Activated T-helper 1 cell treated with anti-CD3 and anti-CD28 coated beads, Interleukin-12 subunit alpha, Interleukin-12 subunit beta, Interleukin-2, Interleukin-4 antibody, amounts not matched to agents 30 ng/mL and 10 ng/mL and 1 ng/mL, durations not matched to agents 14 hours and 24 hours and 36 hours (primary cell): ENCODE data around the gene MIA2. TPM values are rescaled to one million over a fixed set of nuclear protein-coding genes. Genes with fewer than 3 reads are reported as not detected.
"Not testable (repeated sequence)": the region's sequence is repeated elsewhere in the genome, so short reads cannot be mapped to it uniquely, and the experiment has no call there.

Experiments
- DNase-seq: peaks from one replicate; pipeline ENCODE4 v3.0.0; 2021; ENCODE audit warnings: low spot score
- H3K27ac Mint-ChIP-seq: one replicate; pipeline ENCODE4 v1.8.0; 2021; ENCODE audit warnings: mild to moderate bottlenecking, mixed read lengths
- H3K27me3 Mint-ChIP-seq: one replicate; pipeline ENCODE4 v1.8.0; 2022; ENCODE audit warnings: mild to moderate bottlenecking, moderate library complexity, mixed read lengths; ENCODE audit not compliant: insufficient read depth
- H3K36me3 Mint-ChIP-seq: one replicate; pipeline ENCODE4 v1.8.0; 2021; ENCODE audit warnings: low read depth, mixed read lengths
- H3K4me1 Mint-ChIP-seq: one replicate; pipeline ENCODE4 v1.8.0; 2021; ENCODE audit warnings: low read depth, mixed read lengths
- H3K4me3 Mint-ChIP-seq: one replicate; pipeline ENCODE4 v1.8.0; 2021; ENCODE audit warnings: mild to moderate bottlenecking, moderate library complexity, mixed read lengths
- H3K9me3 Mint-ChIP-seq: one replicate; pipeline ENCODE4 v1.8.0; 2021; ENCODE audit warnings: mixed read lengths
- intact Hi-C: fragments of 100-400 bp; cut with micrococcal nuclease; formaldehyde crosslinking; loops from one replicate; pipeline ENCODE4 v1.15.1; 2024
- total RNA-seq: library from RNA; stranded (reverse); gene quantifications from 2 replicates; pipeline ENCODE4 v1.2.3, GENCODE V29; 2022

MIA2 gene
- total RNA-seq, 1 donor from 2014 or later = 22.6 TPM

DNA sequence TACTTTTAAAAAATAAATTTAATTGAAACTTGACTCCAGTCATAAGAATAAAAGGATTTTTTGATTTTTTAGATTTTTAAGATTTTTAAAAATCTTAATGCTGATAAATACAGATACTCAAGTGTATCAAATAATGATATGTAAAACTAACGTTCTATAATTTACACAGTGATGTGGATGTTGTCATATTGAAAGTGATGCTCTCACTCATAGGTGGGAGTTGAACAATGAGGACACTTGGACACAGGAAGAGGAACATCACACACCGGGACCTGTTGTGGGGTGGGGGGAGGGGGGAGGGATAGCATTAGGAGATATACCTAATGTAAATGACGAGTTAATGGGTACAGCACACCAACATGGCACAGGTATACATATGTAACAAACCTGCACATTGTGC, 66.7 kb downstream of the MIA2 start:
- H3K36me3 Mint-ChIP-seq = peaks cover 41% of the 10 kb centered on the region
- DNase-seq, H3K9me3 Mint-ChIP-seq, H3K4me3 Mint-ChIP-seq, H3K27me3 Mint-ChIP-seq, H3K27ac Mint-ChIP-seq, intact Hi-C loops, H3K4me1 Mint-ChIP-seq: not testable (repeated sequence)

DNA sequence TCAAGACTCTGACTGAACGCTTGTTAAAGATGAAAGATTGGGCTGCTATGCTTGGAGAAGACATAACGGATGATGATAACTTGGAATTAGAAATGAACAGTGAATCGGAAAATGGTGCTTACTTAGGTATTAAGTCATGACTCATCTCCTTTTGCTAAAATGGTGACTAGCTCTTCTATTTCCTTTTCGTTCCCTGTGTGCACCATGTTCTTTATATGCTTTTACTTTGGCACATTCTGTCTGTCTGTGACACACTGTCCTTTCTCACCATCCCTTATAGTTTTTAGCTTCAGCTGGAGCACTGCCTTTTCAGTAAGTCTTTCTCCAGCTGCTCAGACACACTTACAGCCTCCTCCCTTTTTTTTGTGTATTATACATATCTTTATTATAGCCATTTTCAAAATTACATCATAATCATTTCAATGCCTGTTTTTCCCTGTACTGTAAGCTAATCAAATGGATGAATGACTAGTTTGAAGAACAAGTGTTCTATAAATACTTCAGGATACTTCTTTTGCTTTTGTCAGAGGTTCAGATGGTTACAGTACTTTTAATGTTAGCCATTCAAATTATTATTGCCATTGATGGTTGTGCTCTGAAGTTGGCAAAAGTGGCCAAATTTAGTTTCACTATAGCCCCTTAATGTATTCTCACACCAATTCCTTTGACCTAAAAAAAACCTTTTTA, 68.6 kb downstream of the MIA2 start:
- no peak overlapping the region for H3K4me3 Mint-ChIP-seq
- H3K4me1 Mint-ChIP-seq = peaks cover 4% of the 10 kb centered on the region
- DNase-seq = no peak
- H3K27me3 Mint-ChIP-seq = no peaks in the 10 kb centered on the region
- no peaks in the 10 kb centered on the region for H3K9me3 Mint-ChIP-seq
- intact Hi-C loops = no loop called here
- H3K27ac Mint-ChIP-seq = no peak overlapping the region
- peaks cover 38% of the 10 kb centered on the region for H3K36me3 Mint-ChIP-seq

DNA sequence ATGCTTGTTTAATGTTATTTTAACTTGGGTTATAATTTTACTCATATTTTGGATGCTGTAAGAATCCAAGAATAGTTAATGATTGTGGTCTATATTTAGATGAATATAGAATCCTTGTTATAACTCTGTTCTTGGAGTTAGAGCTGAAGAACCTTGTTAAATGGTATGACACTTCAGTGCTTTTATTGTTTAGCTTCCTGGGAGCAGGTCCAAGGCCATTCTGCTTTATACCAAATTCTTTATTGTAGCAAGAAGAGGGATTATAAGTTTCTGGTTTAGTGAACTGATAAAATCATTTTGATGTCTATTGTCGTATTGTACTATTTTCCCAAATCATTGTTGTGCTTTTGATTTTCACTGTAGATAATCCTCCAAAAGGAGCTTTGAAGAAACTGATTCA, 69.4 kb downstream of the MIA2 start:
- DNase-seq = no peak
- H3K36me3 Mint-ChIP-seq = peaks cover 31% of the 10 kb centered on the region
- no peak overlapping the region for H3K4me3 Mint-ChIP-seq
- H3K4me1 Mint-ChIP-seq = no peaks in the 10 kb centered on the region
- H3K27ac Mint-ChIP-seq = no peak overlapping the region
- H3K9me3 Mint-ChIP-seq = no peaks in the 10 kb centered on the region
- intact Hi-C loops = no loop called here
- no peaks in the 10 kb centered on the region for H3K27me3 Mint-ChIP-seq

DNA sequence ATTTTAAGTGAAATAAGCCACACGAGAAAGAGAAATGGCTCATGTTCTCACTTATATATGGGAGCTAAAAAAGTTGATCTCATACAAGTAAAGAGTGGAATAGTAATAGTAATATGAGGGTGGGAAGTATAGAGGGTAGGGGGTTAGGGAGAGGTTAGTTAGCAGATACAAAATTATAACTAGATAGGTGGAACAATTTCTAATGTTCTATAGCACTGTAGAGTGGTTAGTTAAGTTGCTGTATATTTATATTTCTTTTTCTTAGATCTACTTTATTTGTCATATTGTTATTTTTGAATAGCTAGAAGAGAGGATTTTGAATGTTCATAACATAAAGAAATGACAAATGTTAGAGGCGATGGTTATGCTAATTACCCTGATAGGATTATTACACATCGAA, 74.1 kb downstream of the MIA2 start:
- H3K4me3 Mint-ChIP-seq = no peak overlapping the region
- no peaks in the 10 kb centered on the region for H3K27me3 Mint-ChIP-seq
- H3K9me3 Mint-ChIP-seq = no peaks in the 10 kb centered on the region
- H3K27ac Mint-ChIP-seq = peak overlapping the region; percentile 4
- intact Hi-C loops = no loop called here
- H3K36me3 Mint-ChIP-seq = peaks cover 37% of the 10 kb centered on the region
- DNase-seq = no peak
- no peaks in the 10 kb centered on the region for H3K4me1 Mint-ChIP-seq

DNA sequence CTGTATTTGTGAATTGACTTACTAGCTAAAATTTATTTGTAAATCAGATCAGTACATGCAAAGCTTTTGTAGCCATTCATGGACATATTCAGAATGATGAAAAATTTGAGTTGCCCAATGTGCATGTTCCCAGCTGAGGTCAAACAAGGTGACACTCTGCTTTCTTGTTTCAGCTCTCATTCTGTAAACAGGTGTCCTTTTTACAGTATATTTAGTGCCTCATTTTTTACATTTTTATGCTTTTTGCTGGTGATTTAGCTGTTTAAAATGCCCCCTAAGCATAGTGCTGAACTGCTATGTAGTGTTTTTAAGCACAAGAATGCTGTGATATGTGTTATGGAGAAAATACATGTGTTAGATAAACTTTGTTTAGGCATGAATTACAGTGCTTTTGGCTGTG, 76.3 kb downstream of the MIA2 start:
- Mint-ChIP-seq H3K4me3 (no peak overlapping the region), H3K4me1 (no peaks in the 10 kb centered on the region), H3K27me3 (no peaks in the 10 kb centered on the region), H3K9me3 (no peaks in the 10 kb centered on the region), H3K36me3 (peaks cover 29% of the 10 kb centered on the region), H3K27ac (no peak overlapping the region)
- DNase-seq = no peak
- intact Hi-C loops = no loop called here

DNA sequence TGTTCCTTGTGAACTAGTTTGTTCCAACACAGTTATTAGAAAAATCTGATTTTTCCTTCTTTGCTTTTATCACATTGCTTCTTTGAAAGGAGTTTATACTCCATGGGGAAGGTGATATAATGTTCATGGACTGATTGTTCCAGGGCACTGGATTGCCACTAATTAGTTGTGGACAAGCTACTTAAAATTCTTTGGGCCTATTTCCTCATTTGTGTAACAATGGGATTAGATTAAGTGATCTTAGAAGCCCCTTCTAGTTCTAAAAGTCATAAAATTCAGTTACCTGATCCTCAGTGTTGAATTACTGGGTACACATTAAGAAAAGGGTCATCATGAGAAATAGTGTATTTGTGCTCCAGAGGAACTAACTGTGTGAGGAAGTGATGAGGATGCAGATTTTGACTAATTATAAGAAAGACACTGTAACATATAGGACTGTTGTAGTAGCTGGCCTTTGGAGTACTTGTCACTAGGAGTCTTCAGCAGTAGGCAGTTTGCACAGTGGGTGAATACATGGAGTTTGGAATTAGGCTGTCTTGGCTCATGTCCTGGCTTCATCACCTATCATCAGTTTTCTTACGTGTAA, 82.2 kb downstream of the MIA2 start:
- Mint-ChIP-seq H3K4me3 (no peak overlapping the region), H3K4me1 (no peaks in the 10 kb centered on the region), H3K9me3 (no peaks in the 10 kb centered on the region), H3K36me3 (peaks cover 33% of the 10 kb centered on the region), H3K27ac (no peak overlapping the region), H3K27me3 (no peaks in the 10 kb centered on the region)
- intact Hi-C loops = no loop called here
- DNase-seq = no peak

DNA sequence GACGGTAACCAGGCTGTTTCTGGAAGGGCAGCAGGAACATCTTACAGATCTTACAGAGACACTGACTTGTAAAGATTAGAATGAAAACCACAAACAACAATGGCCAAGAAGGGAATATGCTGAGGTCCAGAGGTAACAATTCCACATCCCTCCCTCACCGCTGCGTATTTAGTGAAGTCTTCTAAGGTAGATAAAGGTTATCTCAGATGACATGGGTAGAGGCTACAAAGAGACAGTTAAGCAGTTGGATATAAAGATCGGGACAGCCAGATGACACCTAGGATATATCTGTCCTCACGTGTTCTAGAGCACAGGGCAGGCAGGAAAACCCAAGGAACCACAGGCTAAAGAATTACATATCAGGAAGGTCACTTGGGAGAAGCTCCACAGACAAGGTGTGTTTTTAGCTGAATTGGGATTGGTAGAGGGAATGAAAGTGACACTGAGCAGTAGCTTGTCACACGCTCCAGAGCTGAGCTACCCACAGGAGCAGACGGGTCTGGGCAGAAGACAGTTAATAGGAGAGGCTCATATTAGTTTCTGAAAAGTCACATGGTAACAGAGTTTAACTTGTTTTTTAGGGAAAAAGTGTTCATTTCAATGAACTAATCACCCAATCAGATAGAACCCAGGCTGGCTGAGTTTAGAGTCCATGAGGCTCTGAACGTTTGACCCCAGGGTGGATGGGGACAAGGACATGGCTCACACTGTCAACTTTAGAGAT, 83.3 kb downstream of the MIA2 start:
- peaks cover 34% of the 10 kb centered on the region for H3K36me3 Mint-ChIP-seq

DNA sequence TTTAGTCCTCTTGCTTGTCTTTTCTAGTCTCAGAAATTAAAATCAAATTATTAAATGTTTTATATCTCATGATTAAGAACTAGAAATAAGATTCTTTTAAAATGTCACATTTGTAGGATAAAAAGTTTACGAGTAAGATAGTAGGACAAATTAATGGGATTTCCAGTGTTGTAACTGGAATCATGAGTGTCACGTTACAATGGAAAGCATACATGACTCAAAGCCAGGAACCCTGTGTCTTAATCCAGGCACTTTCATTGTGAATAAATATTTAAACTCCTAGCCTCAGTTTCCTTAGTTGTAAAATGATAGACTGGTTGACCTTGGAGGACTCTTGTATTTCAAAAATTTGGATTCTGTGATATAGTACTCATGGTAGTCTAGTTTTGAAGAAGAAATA, 84.9 kb downstream of the MIA2 start:
- H3K4me3 Mint-ChIP-seq = no peak overlapping the region
- no peak for DNase-seq
- intact Hi-C loops = no loop called here
- H3K27me3 Mint-ChIP-seq = no peaks in the 10 kb centered on the region
- H3K9me3 Mint-ChIP-seq = no peaks in the 10 kb centered on the region
- H3K4me1 Mint-ChIP-seq = no peaks in the 10 kb centered on the region
- peaks cover 37% of the 10 kb centered on the region for H3K36me3 Mint-ChIP-seq
- no peak overlapping the region for H3K27ac Mint-ChIP-seq

More for the DNA sequence above, 83.3 kb downstream of the MIA2 start:
- intact Hi-C loops = no loop called here
- Mint-ChIP-seq H3K27me3 (no peaks in the 10 kb centered on the region), H3K4me1 (no peaks in the 10 kb centered on the region), H3K4me3 (no peak overlapping the region), H3K27ac (no peak overlapping the region), H3K9me3 (no peaks in the 10 kb centered on the region)
- DNase-seq = no peak

DNA sequence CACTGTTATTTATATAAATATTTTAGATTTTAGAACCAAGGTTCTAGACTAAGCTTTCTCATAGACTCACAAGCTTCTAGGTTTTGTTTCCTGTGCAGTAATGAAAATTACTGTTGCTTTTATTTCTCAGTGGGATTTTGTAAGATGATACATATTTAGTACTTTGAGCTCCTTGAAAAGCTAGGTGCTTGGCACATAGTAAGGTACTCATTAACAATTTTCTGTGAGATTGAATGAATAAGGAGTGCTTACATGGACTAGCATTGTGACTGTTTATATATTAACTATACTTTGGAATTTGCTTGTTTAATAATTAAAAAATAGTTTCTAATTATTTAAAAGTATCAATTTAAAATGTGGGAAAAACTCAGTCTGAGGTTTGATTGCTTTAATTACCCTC, 85.7 kb downstream of the MIA2 start:
- peaks cover 37% of the 10 kb centered on the region for H3K36me3 Mint-ChIP-seq
- no peaks in the 10 kb centered on the region for H3K27me3 Mint-ChIP-seq
- no peaks in the 10 kb centered on the region for H3K9me3 Mint-ChIP-seq
- DNase-seq = no peak
- intact Hi-C loops = no loop called here
- H3K4me1 Mint-ChIP-seq = no peaks in the 10 kb centered on the region
- H3K27ac Mint-ChIP-seq = no peak overlapping the region
- H3K4me3 Mint-ChIP-seq = no peak overlapping the region

DNA sequence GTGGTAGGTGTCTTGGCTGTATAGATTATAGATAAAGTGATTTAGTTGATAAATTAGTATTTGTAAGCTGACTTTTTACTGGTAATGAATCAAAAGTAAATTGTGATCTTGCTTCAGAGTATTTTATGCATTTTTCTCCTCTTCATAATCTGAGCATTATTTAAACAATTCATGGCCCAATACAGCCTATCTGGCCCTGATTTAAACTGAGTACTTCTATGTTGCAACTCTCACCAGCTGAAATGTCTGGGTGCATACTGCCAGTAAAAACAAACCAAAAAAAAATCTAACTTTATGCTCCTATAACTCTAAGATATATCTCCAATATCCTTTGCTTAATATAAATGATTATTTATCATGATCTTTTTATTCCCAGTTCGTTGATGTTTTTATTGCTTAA, 86.6 kb downstream of the MIA2 start:
- H3K4me1 Mint-ChIP-seq = no peaks in the 10 kb centered on the region
- H3K9me3 Mint-ChIP-seq = no peaks in the 10 kb centered on the region
- no peak for DNase-seq
- H3K36me3 Mint-ChIP-seq = peaks cover 35% of the 10 kb centered on the region
- H3K27ac Mint-ChIP-seq = no peak overlapping the region
- intact Hi-C loops = no loop called here
- H3K4me3 Mint-ChIP-seq = no peak overlapping the region
- H3K27me3 Mint-ChIP-seq = no peaks in the 10 kb centered on the region

DNA sequence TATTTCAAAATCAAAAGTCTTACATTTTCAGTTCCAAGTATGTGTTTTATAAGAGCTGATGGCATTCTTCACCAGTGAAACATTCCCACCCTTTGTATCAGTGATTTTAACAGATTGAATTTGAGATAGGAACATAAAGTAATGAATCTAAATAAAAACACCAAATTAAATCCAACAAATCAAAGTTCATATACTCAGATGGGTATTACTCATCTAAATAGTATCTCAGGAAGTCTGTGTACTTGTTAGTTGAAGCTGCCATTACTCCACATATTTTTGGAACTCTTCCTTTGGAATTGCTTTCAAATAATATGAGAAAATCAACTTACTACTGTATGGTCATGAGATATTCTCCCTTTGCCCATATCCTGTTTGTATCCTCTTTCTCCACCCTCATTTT, 89.1 kb downstream of the MIA2 start:
- intact Hi-C loops = no loop called here
- no peak overlapping the region for H3K27ac Mint-ChIP-seq
- DNase-seq = no peak
- no peaks in the 10 kb centered on the region for H3K27me3 Mint-ChIP-seq
- no peak overlapping the region for H3K4me3 Mint-ChIP-seq
- H3K4me1 Mint-ChIP-seq = no peaks in the 10 kb centered on the region
- H3K36me3 Mint-ChIP-seq = peaks cover 30% of the 10 kb centered on the region
- H3K9me3 Mint-ChIP-seq = no peaks in the 10 kb centered on the region

DNA sequence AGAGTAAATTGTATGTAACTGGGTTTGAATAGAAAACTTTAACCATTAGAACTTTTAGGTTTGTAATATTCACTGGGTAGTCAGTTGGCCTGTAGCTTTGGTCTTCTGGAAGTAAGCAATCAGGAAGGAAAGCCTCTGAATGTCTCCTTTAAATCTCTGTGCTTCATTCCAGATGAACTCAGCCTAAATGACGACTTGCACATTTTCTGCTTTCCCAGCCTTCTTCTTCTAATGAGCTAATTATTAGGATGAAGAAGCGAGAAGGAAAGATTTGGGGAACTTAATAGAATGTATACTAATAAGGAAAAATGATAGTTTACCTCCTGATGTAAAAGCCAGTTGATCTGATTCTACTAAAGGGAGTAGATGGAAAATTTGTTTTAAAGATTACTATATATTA, 90.4 kb downstream of the MIA2 start:
- no peaks in the 10 kb centered on the region for H3K9me3 Mint-ChIP-seq
- H3K36me3 Mint-ChIP-seq = peaks cover 38% of the 10 kb centered on the region
- intact Hi-C loops = no loop called here

DNA sequence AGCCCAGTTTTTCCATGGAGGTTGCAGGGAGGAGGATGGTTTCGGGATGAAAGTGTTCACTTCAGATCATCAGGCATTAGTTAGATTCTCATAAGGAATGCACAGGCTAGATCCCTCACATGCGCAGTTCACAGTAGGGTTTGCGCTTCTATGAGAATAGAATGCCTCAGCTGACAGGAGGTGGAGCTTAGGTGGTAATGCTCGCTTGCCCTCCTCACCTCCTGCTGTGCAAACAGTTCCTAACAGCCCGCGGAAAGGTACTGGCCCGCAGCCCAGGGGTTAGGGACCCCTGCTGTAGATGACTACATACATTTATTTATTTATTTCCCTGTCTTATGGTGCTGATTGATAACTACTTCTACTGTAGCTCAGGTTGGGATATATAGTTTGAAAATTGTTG, 105.3 kb downstream of the MIA2 start:
- DNase-seq = no peak
- Mint-ChIP-seq H3K4me3 (no peak overlapping the region), H3K9me3 (no peaks in the 10 kb centered on the region), H3K36me3 (peaks cover 24% of the 10 kb centered on the region), H3K27me3 (no peaks in the 10 kb centered on the region), H3K27ac (no peak overlapping the region), H3K4me1 (peaks cover 14% of the 10 kb centered on the region)
- intact Hi-C loops = no loop called here

More for the DNA sequence above, 90.4 kb downstream of the MIA2 start:
- Mint-ChIP-seq H3K27me3 (no peaks in the 10 kb centered on the region), H3K4me1 (no peaks in the 10 kb centered on the region), H3K27ac (no peak overlapping the region), H3K4me3 (no peak overlapping the region)
- no peak for DNase-seq
